HG03280 (cell line): ENCODE results near the gene SSH3.

ENCODE experiments used
- ATAC-seq: cut with Tn5 transposase; IDR thresholded peaks from one replicate; pipeline ENCODE4 v1.9.1; 2021; ENCODE audit warnings: mild to moderate bottlenecking, moderate library complexity; ENCODE audit not compliant: unreplicated experiment

The SSH3 gene

GRCh38 chr11:67267188-67268080 lies 35.9 kb upstream of the SSH3 start:
- no peak for ATAC-seq

GRCh38 chr11:67268081-67268961 lies 35.0 kb upstream of the SSH3 start:
- peak; percentile 38 for ATAC-seq

- ATAC-seq = no peak
Measured at GRCh38 chr11:67268962-67269268, 34.4 kb upstream of the SSH3 start.

- no peak for ATAC-seq
Measured at GRCh38 chr11:67269401-67270255, 33.7 kb upstream of the SSH3 start.

GRCh38 chr11:67270256-67271204 lies 32.8 kb upstream of the SSH3 start:
- no peak for ATAC-seq

GRCh38 chr11:67271205-67271540 lies 32.2 kb upstream of the SSH3 start:
- ATAC-seq = no peak

GRCh38 chr11:67271541-67272284 lies 31.6 kb upstream of the SSH3 start:
- no peak for ATAC-seq

GRCh38 chr11:67272327-67273259 lies 30.7 kb upstream of the SSH3 start:
- no peak for ATAC-seq

- ATAC-seq = no peak
Measured at GRCh38 chr11:67273260-67273990, 29.9 kb upstream of the SSH3 start.

GRCh38 chr11:67274768-67275605 lies 28.3 kb upstream of the SSH3 start:
- no peak for ATAC-seq

- no peak for ATAC-seq
Measured at GRCh38 chr11:67275606-67276409, 27.5 kb upstream of the SSH3 start.

- ATAC-seq = no peak
Measured at GRCh38 chr11:67276781-67277230, 26.5 kb upstream of the SSH3 start.

GRCh38 chr11:67277231-67277961 lies 25.9 kb upstream of the SSH3 start:
- ATAC-seq = peak; percentile 80

- no peak for ATAC-seq
Measured at GRCh38 chr11:67278135-67278938, 25.0 kb upstream of the SSH3 start.
